Measurements from ENCODE around the gene BLTP3B.

The BLTP3B gene

GRCh38 chr12:100171248-100171647 is 28.6 kb upstream of the BLTP3B start:
- DNase-seq (ENCODE audit: low spot score), result no peak
- in situ Hi-C loops (cut with MboI; ENCODE audit: low sequenced_read_pairs, unreplicated experiment), result no loop called here
- TF ChIP-seq, protein P1, sequence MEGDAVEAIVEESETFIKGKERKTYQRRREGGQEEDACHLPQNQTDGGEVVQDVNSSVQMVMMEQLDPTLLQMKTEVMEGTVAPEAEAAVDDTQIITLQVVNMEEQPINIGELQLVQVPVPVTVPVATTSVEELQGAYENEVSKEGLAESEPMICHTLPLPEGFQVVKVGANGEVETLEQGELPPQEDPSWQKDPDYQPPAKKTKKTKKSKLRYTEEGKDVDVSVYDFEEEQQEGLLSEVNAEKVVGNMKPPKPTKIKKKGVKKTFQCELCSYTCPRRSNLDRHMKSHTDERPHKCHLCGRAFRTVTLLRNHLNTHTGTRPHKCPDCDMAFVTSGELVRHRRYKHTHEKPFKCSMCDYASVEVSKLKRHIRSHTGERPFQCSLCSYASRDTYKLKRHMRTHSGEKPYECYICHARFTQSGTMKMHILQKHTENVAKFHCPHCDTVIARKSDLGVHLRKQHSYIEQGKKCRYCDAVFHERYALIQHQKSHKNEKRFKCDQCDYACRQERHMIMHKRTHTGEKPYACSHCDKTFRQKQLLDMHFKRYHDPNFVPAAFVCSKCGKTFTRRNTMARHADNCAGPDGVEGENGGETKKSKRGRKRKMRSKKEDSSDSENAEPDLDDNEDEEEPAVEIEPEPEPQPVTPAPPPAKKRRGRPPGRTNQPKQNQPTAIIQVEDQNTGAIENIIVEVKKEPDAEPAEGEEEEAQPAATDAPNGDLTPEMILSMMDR (IDR thresholded peaks at IDR 0.05; ENCODE audit: borderline replicate concordance, control extremely low read depth, extremely low read depth, insufficient read depth, missing control alignments), result no peak

DNA sequence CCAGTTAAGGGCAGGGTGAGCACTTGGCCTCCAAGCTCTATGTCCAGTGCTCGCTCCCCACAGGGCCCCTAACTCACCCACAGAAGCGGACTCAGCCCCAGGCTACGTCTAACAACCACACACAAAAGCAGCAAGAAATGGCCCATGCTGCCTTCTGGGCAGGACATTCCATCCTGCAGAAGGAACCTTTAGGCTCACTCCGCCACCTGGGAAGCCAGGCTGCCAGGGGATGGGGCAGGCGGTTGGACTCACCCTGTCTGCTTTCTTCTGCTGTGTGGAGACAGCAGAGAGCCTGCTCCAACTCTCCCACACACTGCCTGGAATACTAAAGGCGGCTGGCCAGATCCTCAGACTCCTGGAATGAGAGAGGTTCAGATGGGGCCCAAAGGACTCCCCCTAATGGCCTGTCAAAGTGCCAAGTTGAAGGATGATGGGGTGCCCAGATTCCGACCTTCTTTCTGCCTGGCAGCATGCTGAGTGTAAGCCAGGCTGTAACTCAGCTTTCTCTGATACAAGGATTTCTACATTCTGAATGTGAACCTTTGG is 27.7 kb upstream of the BLTP3B start:
- TF ChIP-seq, protein P1 (IDR thresholded peaks at IDR 0.05; ENCODE audit: borderline replicate concordance, control extremely low read depth, extremely low read depth, insufficient read depth, missing control alignments), result no peak
- DNase-seq (ENCODE audit: low spot score), result no peak
- in situ Hi-C loops (cut with MboI; ENCODE audit: low sequenced_read_pairs, unreplicated experiment), result no loop called here

DNA sequence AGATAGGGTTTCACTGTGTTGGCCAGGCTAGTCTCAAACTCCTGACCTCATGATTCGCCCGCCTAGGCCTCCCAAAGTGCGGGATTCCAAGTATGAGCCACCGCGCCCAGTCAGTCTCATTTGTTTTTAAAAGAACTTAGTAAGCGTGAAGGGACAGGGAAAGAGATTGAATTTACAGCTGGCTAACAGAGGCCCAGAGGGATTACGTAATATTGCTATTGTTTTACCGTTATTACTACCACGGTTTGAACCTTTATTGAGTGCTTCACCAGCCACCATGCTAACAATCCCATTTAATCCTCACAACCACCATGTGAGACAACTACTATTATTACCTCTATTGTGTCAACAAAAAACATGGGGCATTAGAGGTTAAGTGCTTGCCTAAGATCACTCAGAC is 26.7 kb upstream of the BLTP3B start:
- in situ Hi-C loops (cut with MboI; ENCODE audit: low sequenced_read_pairs, unreplicated experiment), result no loop called here
- TF ChIP-seq, protein P1 (IDR thresholded peaks at IDR 0.05; ENCODE audit: borderline replicate concordance, control extremely low read depth, extremely low read depth, insufficient read depth, missing control alignments), result no peak
- no peak for DNase-seq (ENCODE audit: low spot score)

- TF ChIP-seq, protein P1 (IDR thresholded peaks at IDR 0.05; ENCODE audit: borderline replicate concordance, control extremely low read depth, extremely low read depth, insufficient read depth, missing control alignments), result no peak
- no peak for DNase-seq (ENCODE audit: low spot score)
- in situ Hi-C loops (cut with MboI; ENCODE audit: low sequenced_read_pairs, unreplicated experiment), result no loop called here
These were observed 25.9 kb upstream of the BLTP3B start for GRCh38 chr12:100168562-100168961.

DNA sequence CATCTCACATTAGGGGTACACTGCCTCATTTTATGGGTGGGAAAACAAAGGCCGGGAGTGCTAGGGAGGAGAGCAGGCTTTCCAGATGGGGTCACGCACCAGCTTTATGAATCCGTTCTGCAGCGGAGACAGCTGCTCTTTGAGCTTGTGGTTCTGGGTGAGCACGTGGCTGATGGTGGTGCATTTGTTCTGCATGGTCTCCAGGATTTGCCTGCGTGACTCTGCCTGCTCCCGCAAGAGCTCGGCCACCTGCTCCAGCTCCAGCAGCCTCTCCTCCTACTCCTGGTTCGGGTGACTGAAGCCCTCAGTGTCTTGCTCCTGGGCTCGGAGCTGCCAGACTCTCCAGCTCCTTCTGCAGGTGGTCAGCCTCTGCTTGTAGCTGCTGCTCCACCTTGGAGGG is 23.6 kb upstream of the BLTP3B start:
- TF ChIP-seq, protein P1 (IDR thresholded peaks at IDR 0.05; ENCODE audit: borderline replicate concordance, control extremely low read depth, extremely low read depth, insufficient read depth, missing control alignments), result no peak
- no peak for DNase-seq (ENCODE audit: low spot score)
- in situ Hi-C loops (cut with MboI; ENCODE audit: low sequenced_read_pairs, unreplicated experiment), result no loop called here

DNA sequence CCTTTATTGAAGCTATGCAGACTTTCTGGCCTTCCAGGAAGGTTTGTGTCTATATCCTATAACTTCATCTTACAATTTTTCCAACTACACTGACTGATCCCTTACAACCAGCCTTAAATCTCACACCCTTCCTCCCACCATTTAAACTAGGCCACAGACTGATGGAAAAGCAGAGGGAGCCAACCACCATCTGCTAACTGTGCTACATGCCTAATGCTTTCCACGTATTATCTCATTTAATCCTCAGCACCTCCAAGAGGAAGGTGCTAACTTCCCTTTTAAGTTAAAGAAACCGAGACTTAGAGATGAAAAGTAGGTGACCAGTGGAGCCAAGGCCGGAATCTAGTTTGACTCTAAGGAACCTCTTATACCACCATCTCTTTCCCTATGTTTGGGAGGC is 22.7 kb upstream of the BLTP3B start:
- no peak for DNase-seq (ENCODE audit: low spot score)
- TF ChIP-seq, protein P1 (IDR thresholded peaks at IDR 0.05; ENCODE audit: borderline replicate concordance, control extremely low read depth, extremely low read depth, insufficient read depth, missing control alignments), result no peak
- in situ Hi-C loops (cut with MboI; ENCODE audit: low sequenced_read_pairs, unreplicated experiment), result no loop called here

Data from GM13976 (cell line).